Raji (cell line): Measurements from ENCODE around the gene OPA3.
A peak's percentile ranks its signal among the peaks of the same experiment; 100 is the strongest.

Experiments used
- POLR2A ChIP-seq: IDR thresholded peaks from 2 replicates; pipeline ENCODE4 v1.6.1; 2011; ENCODE audit warnings: low read depth, low read length, control low read depth; ENCODE audit not compliant: insufficient read depth

Gene OPA3

GRCh38 chr19:45506989-45507871 is 77.4 kb downstream of the OPA3 start, which contains the start of gene VASP:
Gene VASP, plus strand, starts transcription at chr19:45507479. Its CDS starts 293 bp downstream, at chr19:45507772.
- peak; percentile 98 for TF ChIP-seq POLR2A

GRCh38 chr19:45506246-45506988 is 78.2 kb downstream of the OPA3 start:
- TF ChIP-seq POLR2A: peak; percentile 85

DNA sequence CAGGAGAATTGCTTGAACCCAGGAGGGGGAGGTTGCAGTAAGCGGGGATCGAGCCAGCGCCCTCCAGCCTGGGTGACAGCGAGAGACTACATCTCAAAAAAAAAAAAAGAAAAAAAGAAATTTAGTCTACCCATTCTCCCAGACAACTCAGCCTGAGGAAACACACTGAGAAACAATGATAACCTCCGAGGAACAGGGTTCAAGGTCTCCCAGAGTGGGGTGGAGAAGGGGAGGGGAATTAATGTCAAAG is 78.7 kb downstream of the OPA3 start:
- no peak for TF ChIP-seq POLR2A

DNA sequence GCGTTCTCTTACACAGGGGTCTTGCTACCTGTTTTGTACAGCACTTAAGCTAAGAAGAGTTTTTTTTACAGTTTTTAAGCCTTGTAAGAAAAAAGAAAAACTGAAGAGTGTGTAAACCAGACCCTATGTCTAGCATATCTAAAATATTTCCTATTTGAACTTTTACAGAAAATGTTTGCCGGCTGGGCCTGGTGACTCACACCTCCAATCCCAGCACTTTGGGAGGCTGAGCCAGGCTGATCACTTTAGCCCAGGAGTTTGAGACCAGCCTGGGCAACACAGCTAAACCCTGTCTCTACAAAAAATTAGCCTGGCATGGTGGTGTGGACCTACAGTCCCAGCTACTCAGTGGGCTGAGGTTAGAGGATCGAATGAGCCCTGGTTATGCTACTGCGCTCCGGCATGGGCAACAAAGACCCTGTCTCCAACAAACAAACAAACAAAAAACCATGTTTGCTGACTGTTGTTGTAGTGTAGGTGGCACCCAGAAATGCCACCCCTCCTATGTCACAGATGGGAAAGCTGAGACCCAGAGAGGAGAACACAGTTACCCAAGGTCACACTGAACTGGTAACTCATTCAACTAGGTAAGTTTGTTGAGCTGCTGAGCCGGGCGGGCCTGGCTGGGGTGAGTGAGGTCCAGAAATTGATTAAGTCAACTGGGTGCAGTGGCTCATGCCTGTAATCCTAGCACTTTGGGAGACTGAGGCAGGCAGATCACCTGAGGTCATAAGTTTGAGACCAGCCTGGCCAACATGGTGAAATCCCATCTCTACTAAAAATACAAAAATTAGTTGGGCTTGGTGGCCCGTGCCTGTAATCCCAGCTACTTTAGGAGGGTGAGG is 79.2 kb downstream of the OPA3 start:
- no peak for TF ChIP-seq POLR2A

DNA sequence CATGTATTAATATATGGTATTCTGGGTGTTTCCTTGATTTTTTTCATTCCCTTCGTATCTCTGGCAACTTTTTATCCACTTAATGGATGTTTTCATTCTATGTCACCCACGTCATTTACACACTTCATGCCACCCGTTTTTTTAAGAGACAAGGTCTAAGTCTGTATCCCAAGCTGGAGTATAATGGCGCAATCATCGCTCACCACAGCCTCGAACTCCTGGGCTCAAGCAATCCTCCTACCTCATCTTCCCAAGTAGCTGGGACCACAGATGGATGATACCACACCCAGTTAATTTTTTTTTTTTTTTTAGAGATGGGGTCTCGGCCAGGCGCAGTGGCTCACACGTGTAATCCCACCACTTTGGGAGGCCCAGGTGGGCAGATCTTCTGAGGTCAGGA is 80.7 kb downstream of the OPA3 start:
- no peak for TF ChIP-seq POLR2A

DNA sequence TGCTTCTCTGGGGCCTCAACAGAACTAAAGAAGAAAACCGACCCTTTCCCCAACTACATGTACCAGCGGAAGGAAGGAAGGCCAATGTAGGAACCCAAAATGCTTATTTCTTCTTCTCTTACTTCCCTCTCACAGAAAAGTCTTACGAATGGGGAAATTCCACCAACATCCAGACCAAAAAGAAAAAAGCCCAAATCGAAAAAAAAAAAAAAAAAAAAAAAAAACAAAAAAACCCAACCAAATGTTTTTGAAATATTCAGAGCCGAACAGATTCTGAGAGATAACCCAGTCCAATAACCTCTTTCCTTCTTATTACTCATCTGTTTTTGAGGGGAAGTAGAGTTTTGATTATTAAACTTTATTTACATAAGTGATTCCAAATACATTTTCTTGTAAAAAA is 82.5 kb downstream of the OPA3 start:
- no peak for TF ChIP-seq POLR2A

GRCh38 chr19:45501730-45502014 is 82.9 kb downstream of the OPA3 start:
- TF ChIP-seq POLR2A: no peak

DNA sequence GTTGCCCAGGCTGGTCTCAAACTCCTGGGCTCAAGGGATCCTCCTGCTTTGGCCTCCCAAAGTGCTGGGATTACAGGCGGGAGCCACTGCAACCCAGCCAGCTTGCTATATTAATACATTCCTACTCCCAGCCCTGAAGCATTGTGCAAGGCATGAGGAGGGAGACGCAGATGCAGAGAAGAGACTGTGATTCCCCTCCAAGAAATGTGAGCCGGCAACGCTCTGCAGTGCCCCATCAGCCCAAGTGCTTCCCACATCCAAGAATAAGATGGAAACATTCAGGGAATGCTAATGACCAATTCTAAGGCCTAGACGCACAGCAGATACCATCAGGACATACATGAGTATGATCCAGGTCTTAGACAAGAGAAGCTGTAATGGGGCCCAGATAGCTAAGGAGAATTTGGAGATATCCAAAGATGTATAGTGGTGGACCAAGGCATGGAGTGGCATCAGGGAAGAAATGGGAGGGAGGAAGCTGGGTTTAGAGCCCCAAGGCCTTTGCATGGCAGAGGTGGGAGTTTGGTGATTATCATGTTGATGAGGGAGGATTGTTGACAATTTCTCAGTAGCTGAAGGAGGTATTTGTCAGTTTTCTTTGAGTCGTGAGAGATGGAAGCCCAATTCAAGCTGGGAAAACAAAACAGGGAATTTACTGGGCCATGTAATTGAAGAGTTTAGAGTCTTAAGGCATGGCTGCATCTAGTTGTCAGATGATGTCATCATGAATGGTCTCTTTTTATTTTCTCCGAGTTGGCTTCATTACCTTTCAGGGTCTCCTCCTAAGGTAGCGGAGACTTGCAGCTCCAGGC is 83.5 kb downstream of the OPA3 start:
- TF ChIP-seq POLR2A: no peak

DNA sequence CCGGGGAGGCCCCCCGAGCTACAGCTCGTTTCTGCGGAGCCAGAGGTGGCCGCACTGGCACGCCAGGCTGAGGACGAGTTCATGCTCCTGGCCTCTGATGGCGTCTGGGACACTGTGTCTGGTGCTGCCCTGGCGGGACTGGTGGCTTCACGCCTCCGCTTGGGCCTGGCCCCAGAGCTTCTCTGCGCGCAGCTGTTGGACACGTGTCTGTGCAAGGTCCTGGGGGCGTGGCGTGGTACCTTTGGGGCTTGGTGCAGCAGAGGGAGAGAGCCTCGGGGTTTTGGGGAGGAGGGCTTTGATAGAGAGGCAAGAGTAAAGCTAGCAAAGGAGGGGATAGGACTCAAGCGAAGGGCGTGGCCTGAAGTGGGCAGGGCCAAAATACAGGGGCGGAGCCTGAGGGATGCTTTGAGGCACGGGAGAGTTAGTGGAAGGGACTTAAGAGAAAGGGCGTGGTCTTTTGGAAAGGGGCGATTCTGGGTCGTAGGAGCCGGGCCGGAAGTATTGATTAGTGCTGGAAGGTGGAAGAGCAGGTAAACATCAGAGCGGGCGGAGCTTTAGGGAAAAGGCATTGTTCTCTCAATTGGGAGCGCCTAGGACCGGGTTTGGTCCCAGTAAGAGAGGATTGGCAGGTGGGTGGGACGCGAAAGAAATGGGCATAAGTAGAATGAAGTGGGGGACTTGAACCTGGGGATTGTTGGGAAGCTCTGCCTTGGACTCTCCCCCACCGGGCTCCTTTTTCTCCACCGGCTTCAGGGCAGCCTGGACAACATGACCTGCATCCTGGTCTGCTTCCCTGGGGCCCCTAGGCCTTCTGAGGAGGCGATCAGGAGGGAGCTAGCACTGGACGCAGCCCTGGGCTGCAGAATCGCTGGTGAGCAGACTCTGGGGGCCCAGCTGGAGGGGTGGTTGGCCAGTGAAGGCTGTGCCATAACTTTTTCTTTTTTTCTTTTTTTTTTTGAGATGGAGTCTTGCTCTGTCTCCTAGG is 85.1 kb downstream of the OPA3 start:
- TF ChIP-seq POLR2A: no peak

GRCh38 chr19:45498411-45499195 is 86.0 kb downstream of the OPA3 start, which contains the start of gene PPM1N:
Gene PPM1N, plus strand, starts transcription at chr19:45498443. Its CDS starts 30 bp downstream, at chr19:45498473.
- no peak for TF ChIP-seq POLR2A

- TF ChIP-seq POLR2A: no peak
Observed at GRCh38 chr19:45497791-45498190, 86.8 kb downstream of the OPA3 start.

DNA sequence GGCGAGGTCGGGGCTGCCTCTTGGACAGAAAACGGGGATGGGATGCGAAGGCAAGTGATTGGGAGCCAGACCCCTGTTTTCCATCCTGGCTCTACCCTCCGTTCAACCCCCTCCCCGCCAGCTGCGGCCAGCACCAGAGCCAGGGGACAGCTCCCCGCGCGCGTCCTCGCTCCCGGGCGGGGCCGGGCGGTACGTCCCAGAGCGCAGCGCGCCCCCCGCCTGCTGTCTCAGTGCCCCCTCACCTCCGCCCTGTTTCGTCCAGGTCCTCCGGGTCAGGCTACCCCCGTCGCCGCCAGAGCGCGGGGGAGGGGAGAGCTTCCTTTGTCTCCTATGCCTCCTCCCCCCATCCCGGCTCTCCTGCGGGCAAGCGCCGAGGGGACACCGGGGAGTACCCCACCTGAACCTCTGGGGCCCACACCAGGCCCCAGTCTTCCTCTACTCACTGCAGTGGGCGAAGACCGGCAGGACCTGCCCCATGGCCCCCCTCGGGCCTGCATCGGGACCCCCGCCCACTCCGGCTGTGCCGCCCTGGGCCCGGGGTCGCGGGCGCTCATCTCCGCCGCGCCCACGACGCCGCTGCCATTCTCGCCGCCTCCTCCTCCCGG is 88.2 kb downstream of the OPA3 start:
- no peak for TF ChIP-seq POLR2A
